ENCODE data around the gene CPED1.
"Not testable (repeated sequence)": the region's sequence is repeated elsewhere in the genome, so short reads cannot be mapped to it uniquely, and the experiment has no call there.

Gene CPED1

DNA sequence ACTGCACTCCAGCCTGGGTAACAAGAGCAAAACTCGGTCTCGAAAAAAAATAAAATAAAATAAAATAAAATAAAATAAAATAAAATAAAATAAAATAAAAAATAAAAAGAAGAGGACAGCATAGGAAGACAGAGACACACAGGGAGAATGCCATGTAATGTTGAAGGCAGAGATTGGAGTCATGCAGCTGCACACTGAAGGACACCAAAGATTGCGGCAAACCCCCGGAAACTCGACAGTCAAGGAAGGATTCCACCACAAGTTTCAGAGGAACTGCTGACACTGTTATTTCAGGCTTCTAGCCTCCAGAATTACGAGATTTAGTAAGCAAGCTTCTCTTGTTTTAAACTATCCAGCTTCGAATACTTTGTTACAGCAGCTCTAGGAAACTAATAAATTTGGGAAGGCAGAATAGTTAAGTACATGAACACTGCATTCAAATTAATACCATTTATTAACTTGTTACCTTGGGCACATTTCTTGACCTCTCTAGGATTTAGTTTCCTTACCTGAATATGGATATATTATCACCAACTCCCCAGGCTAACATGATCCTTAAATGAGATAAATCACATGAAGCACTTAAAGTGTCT lies 9.5 kb downstream of the CPED1 start:
- DNase-seq: peak; percentile 68 to 78

DNA sequence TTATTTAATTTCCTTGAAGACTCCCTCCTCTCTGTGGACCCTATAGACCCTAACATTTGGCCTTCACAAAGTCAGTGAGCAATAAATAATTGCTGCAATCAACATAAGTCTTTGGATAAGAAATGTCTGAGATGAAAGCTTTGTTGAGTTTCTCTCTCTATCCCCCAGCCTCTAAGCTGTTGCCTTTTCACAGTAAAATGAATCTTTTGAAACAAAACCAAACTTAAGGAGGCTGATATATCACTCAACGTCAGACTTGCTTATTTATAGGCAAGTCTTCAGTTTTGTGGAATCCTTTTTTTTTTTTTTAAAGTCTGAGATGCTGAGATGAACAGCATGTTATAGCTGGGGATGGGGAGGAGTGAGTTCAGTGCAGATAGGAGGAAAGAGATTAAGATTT lies 10.0 kb downstream of the CPED1 start:
- no peak for DNase-seq

DNA sequence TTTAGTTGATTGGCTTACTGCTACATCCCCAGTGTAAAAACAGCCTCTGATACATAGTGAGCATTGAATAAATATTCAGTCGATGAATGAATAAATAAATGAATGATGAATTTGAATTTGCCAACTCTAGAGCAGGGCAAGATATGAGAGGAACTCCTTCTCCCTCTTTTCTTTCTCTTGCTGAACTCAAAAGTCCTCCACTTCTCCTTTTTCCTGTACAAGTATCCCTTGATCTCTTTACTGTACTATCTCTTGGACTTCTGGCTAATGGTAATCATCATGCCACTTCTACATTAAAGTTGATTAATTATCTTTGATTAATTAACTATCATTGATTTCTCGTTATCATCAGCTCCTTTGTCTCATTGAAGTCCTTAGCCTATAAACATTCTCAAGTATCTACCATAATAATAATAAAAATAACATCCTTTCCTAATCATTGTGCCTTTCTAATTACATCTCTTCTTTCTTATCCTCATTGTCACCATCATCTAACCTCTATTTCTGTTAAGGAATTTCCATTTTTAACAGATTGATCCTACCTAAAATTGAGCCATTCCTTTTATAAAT lies 10.6 kb downstream of the CPED1 start:
- DNase-seq: no peak

DNA sequence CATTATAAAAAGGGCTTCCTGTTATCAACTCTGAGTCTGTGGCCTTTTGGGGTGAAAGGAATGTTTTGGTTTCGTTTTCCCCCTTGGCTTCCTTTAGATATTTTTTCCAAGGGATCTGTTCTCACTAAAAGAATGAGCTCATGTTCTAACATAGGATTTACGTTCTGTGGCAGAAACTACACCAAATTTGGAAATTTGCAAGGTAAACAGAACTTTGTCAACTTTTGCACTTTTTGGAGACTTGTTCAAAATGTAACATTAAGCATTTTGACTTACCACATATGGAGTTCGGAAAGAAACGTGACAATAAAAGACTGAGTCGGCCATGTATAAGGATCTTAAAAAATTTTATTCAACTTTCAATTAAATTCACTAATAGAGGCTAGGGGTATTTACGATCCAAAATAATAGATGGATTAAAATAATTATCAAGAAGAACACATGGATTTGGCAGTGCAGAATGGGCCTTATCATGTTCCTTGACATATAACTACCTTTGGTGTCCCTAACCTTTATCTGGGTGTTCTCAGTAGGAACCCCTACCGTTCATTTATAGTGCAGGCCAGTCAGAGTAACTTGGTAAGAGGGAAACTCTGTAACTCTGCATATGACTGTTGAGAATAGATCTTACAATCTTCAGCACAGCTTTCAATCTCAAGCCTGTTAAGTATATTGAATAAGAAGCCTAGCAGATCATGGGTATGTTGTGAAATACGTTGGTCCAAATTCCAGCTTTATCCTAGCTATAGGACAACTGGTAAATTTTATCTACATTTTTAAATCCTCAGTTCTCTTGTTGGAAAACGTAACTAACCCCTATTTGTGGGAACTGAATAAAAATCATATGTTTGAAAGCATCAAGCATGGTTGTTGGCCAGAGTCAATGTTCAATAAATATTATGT lies 11.8 kb downstream of the CPED1 start:
- DNase-seq: peak; percentile 64 to 67

DNA sequence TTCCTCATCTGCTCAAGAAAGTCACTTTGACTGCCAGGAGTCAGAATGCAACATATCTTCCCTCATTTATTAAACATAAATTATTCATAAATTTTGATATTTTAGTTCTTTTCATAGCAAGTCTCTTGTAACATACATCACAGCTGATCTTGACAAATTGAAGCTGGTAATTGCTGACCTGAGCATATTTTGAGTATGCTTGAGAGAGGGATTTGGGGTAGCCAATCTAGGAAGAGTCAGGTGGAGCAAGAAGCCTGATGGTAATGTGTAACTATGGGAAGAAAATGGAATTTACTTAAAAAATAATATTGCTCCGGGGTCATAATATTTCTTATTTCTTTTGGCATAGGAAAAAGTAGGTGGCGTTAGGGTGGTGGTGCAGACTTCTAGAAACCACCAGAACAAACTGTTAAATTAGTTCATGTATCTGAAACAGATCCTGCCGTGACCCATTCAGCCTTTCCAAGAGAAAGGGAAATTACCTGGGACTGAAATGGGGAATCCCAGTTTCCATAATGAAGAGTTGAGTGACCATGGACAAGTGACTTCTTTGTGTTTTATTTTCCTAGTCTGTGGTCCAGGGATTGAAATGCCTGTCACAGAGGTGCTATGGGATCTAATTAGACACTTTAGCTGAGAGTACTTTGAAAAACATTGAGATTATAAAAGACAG lies 12.9 kb downstream of the CPED1 start:
- peak in 1 of 2 donors; percentile 50 for DNase-seq

DNA sequence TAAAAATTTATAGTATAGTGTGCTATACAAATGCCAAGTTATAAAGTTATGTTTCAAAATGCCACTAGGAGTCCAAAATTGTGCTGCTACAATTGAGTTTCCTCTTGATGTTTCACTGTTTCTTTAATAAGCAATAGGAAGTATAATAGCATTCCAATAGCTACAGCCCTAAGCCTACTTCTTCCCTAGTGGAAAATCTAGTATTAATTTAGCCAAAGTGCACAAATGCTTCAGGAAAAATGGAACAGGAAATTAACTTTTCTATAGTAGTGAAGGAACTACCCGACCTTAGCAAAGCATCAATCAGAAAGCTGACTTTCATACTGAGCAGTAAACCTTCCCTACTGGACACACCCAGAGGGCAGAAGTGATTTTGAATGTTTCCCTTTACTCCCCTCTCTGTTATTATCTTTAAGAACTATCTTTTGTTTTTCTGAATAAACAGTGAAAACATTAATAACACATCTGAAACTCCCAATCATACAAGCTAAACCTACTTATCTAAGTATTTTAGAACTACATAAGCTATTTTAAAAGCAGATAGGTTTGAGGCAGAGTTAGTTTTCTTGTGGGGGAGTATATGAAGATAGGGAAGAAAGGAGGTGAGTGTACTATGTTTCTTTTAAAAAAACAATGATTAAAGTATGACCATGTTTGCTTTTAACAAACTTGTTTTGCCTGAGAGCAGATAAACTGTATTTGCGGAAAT lies 13.7 kb downstream of the CPED1 start:
- no peak for DNase-seq

DNA sequence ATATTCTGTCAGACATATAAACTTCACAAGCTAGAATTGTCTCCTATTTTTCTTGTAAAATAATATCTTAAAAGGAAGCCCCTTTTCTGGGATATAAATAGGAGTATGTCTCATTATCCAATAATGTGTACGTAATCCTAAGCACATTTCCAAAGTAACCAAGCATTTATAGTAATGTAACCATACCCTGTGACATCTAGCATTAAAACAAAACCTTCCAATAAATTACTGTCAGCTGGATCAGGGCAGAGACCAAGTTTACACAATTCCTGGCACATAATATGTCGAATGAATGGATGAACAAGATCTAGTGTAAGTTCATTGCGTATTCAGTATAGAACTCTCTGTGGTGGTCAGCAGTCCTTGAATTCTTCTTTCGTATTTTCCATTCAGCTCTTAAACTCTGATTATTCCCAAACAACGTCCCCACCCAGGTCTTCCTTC lies 14.3 kb downstream of the CPED1 start:
- DNase-seq: no peak

DNA sequence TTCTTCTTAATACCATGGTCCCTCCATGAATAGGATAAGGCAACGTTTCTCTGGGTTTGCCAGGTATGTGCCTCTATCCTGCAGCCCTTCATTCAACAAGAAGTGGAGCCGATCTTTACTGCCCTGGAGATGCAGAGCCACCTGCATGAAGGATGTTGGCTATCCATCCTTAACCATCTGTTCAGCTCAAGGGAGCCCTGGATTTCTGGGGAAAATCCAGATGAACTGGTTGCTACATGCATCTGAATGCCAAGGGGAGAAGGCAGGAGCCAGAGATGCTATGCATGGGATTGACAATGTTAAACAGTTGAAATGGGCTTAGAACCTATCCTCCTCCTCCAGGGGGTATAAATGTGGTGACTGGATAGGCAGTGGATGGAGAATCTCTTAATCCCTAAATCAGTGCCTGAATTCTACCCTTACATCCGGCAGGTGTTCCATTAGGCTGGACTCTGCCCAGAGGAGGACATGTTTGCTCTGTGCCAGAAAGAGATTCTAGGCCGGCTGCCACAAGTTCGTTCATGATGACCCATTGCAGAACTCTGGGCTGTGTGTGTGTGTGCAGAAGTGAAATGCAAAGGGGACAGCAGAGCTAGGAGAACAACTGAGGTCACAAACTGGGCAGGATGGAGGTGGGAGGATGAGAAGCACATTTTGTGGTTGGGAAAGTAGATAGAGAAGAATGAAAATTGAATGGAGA lies 15.6 kb downstream of the CPED1 start:
- DNase-seq: no peak

DNA sequence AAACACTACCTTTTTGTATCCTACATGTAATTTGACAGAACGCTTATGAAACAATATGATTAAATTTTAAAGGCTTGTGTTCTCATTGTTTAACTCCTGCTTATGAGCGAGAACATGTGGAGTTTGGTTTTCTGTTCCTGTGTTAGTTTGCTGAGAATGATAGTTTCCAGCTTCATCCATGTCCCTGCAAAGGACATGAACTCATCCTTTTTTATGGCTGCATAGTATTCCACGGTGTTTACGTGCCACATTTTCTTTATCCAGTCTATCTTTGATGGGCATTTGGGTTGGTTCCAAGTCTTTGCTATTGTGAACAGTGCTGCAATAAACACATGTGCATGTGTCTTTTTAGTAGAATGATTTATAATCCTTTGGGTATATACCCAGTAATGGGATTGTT lies 16.5 kb downstream of the CPED1 start:
- not testable (repeated sequence) for DNase-seq

DNA sequence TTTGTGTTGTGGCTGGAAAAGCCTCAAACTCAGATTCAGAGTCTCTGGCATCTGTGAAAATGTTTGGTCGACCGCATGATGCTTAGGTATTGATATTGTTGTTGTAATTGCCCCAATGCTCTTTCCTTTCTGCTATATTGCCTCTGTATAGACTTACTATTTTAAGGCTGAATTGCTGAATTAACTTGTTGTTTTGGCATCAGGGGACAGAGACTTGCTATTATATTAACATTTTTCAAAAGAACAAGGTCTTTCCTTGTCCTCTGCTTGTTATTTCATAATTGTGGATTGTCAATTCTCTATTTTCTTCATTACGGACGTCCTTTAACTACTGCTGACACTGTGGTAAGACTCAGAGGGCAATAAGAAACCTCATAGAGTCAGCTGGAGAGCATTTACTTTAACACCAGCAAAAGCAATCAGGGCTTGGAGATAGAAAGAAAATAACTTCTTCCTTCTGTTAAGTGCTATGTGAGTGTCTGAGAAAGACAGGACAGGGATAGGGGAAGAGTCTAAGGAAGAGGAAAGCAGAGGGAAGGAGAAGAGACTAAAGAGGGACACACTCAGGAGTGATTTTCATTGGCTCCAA lies 17.6 kb downstream of the CPED1 start:
- no peak for DNase-seq

DNA sequence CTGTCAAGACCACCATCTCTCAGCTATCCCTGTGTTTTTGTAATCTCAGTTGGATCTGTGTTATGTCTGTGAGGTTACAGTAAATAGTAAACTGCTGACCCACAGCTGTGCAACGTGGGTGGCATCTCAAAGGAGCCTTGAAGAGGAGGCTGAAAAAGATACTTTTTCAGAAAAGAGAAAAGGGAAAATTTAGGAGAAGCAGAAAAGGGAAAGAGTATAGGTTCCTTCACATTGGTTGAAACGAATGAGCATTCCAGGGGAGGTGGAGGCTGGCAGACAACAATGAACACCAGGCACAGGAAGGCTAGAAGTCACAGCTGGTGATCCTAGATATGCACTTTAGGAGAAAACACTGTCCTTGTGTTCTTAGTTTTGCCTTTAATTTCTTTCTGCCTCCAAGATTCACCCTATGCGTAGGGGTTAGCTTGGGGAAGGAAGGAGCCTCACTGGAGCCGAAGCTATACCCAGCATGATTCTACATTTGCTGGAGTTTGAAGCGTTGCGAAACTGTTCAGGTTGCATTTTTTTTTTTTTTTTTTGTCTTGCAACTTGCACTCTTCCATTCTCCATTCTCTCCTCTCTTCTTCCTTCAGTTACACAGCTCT lies 18.3 kb downstream of the CPED1 start:
- DNase-seq: no peak

DNA sequence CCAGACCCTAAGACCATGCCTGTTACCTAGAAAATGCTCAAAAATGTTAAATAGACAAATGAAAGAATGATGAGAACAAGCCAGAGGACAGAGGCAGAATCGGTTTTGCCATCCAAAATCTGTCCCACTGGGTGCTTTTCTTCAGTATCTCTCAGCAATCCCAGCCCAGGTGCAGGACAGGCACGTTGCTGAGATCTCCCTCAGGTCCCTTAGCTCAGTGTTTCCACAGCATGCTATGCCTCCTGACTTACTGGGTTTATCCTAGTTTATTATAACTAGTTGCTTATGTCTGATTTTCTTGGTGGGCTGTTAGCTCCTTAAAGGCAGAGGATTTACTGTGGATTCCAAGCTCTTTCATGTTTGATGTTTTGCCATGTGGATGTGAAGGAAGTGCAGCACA lies 20.3 kb downstream of the CPED1 start:
- DNase-seq: no peak

DNA sequence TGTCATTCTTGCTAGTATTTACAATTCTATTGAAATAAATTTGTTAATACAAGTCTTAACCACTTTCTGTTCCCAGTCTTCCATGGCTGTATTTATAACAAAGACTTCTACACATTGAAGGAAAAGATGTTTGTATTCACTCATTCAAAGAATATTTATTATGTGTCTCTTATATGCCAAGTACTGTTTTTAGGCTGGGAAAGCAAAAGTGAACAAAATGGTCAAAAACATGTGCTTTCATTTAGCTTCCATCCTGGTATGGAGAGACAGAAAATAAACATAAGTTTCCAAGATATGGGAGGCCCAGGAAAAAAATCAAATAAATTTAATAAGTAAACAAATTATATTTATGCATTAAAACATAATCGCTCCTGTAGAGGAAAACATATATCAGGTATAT lies 22.9 kb downstream of the CPED1 start:
- no peak for DNase-seq

DNA sequence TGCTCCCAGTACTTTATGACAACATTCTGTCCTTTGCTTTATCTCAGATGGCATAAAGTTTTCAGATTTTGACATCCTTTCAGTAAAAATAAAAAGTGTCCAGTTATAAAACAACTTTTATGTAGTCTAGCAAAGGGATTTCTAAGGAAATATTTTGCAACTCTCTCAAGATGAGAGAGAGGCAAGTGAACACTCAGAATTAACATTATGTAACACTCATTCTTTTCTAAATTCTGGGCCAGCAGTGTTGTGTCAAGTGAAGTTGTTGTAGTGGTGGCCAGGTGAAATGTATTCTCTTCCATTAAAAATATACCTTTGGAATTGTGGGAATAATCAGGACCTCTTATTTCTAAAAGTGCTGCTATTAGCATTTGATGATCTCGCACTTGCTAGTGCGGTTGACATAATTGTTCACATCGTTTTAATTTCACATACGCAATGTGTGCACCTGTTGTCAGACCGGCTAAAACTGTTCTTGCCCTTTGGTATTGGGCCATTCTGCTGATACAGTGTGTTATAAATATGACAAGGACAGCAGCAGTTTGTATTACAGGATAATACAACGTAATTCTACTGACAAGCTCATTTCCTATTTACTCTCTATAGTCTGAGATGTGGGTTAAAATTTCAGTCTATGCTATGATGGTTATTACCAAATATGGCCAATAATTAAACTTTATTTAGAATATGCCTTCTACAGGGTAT lies 23.8 kb downstream of the CPED1 start:
- no peak for DNase-seq

DNA sequence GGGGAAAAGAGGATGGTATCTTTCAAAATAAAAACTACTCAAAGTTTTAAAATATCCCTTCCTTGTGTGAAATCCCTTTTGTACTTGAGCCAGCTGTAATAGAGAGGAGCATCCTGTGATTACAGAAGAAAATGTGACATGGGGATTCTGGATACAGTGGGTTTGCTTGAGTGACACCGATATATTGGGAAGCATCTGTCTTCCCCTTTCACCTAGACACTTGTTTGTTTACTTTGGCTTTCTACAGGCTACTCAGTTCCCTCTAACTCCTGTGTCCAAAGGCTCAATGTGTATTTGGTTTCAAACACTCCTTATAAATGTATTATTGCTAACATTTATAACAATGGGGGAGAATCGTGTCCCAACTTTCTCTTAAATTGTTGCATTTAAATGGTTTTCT lies 24.4 kb downstream of the CPED1 start:
- no peak for DNase-seq

DNA sequence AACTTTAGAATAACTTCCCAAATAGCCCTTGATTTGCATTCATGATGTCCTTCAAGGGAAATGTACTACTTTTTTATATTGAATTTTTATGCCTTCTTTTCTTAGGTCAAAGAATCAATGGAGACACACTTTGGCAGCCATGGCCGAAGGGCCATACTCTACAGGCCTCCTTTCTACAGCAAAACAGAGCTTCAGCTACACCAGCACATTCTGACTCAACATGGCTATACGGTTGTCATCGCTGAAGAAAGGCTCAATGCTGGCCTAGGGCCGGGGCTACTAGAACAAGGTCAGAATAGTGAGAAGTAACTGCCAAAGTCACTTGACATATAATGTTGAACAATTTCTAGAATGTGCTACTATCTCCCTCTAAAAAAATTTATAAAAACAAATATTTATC lies 27.0 kb downstream of the CPED1 start:
- DNase-seq: no peak

DNA sequence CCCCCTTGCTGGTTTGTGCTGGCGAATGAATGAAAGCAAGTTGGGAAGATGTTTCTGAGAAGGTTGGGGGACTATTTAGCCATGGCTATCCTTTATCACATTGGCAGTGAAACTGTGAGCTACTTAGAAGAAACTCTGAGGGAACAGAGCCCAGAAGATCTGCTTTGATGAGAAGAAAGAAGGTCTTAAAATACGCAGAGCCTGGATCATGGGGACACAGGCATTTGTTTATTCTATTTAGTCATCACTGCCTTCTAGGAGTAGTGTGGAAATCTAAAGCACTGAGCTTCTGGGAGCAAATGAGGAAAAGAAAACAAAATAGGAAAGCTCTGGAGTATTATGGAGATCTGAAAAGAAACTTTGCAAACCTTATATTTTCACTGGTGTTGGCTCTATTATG lies 28.5 kb downstream of the CPED1 start:
- DNase-seq: no peak

DNA sequence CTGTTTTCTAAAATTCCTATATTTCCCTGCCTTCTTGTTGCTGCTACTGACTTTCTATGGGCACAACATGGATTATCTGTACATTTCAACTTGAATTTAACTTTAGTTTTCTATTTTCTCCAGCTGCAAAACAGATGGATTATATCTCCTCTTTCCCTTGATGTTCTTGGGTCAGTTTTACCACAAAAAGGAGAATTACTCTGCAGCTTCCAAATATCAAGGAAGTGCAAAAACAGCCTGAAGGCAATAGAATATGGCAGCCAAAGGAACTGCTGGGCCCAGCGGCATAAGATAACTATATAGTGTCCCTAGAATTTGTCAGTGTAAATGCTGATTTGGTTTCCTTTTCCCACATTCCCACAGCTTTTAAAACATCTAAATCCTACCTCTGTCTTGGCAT lies 29.1 kb downstream of the CPED1 start:
- DNase-seq: no peak

DNA sequence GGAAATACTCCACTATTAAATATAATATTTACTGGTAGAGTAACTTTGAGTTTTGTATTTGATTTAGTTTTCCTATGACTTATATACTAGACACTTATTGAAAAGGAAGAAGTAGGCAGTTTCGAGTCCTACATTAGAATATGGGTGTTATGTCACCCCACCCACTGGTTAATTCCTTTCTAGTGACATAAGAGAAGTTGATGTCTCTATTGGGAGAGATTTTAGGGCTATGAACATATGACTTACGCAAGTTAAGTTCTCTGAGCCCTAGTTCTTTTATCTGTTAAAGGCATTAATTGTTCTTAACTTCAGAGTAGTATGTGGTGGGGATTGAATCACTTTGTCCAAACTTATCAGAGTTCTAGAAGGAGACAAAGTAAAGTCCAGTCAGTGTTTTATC lies 30.5 kb downstream of the CPED1 start:
- peak; percentile 91 to 94 for DNase-seq

DNA sequence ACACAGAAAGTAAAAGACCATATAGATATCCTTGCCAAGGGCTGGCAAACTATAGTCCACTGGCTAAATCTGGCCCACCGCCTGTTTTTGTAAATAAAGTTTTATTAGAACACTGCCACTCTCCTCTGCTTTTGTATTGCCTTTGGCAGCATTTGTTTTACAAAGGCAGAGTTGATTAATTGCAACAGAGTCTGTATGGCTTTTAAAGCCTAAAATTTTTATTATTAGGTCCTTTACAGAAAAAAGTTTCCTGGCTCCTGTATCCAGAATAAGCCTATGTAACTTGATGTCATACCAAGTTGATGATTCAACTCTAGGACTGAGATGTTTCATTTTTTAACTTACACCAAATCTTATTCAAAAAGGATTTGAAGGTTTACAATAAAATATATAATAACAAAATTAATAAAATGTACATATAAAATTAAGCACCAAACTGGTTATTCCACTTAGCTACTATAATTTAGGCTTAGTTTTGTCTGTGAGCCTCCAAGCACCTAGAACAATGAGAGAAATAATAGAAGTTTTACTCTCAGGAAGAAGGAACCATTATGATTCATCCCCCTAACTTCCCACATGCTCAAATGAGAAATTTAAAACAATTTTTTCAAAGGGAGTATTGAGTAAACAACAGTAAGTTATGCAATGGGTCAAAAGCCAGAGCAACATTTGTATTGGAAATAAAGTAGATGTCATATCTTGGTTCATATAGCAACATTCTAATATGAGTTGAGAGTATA lies 31.9 kb downstream of the CPED1 start:
- DNase-seq: peak; percentile 91 to 92
